ENCODE data around the gene ATL1.

DNA sequence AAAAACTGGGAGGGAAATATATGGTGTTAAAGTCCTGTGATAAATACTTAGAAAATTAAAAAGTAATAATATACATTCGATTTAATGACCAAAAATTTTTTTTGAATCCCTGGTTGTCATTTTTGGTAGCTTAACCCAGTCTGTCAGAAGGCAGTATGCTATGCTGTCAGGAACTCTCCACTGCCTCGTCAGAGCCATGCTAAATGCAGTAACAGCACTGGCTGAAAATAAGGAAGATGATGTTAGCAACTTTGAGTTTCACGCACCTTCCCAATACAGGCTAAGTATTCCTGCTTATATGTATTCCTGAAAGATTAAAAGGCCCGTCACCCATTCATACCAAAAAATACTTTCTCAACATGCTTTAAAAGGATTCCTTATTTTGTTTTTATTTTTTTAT is 74.0 kb downstream of the ATL1 start:
- no peak for TF ChIP-seq POLR2A (IDR thresholded peaks at IDR 0.05)
- TF ChIP-seq, protein P1, sequence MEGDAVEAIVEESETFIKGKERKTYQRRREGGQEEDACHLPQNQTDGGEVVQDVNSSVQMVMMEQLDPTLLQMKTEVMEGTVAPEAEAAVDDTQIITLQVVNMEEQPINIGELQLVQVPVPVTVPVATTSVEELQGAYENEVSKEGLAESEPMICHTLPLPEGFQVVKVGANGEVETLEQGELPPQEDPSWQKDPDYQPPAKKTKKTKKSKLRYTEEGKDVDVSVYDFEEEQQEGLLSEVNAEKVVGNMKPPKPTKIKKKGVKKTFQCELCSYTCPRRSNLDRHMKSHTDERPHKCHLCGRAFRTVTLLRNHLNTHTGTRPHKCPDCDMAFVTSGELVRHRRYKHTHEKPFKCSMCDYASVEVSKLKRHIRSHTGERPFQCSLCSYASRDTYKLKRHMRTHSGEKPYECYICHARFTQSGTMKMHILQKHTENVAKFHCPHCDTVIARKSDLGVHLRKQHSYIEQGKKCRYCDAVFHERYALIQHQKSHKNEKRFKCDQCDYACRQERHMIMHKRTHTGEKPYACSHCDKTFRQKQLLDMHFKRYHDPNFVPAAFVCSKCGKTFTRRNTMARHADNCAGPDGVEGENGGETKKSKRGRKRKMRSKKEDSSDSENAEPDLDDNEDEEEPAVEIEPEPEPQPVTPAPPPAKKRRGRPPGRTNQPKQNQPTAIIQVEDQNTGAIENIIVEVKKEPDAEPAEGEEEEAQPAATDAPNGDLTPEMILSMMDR (IDR thresholded peaks at IDR 0.05) = no peak
- no peak for TF ChIP-seq EP300 (IDR thresholded peaks at IDR 0.05)
